GM23338 (cell line): ENCODE data around the gene SLC16A11. TPM values are rescaled to one million over a fixed set of nuclear protein-coding genes. Genes with fewer than 3 reads are reported as not detected.

Source experiments
- ATAC-seq: fragments of 200-7000 bp; cut with Tn5 transposase; 3 replicates; pipeline ENCODE4 v1.9.1; 2020
- DNase-seq: peaks from one replicate; pipeline ENCODE4 v3.0.0-alpha.2; 2015; ENCODE audit warnings: low spot score
- H2AFZ ChIP-seq: fragments of 200-600 bp; sonication (generic); 2 replicates; pipeline ENCODE4 v1.8.0; 2016; ENCODE audit warnings: antibody characterized with exemption, mild to moderate bottlenecking, moderate library complexity
- H3F3A ChIP-seq: fragments of 200-600 bp; sonication (generic); replicated peaks from 2 replicates; pipeline ENCODE4 v1.8.0; 2017; ENCODE audit warnings: antibody characterized with exemption, mixed run types, low read depth
- H3K27ac ChIP-seq: fragments of 200-600 bp; sonication (generic); 2 replicates; pipeline ENCODE4 v1.6.1; 2016; ENCODE audit warnings: low read depth
- H3K27me3 ChIP-seq: fragments of 200-600 bp; sonication (generic); 2 replicates; pipeline ENCODE4 v1.8.0; 2016; ENCODE audit warnings: mild to moderate bottlenecking, mixed run types, moderate library complexity; ENCODE audit not compliant: insufficient read depth
- H3K36me3 ChIP-seq: fragments of 200-600 bp; sonication (generic); 2 replicates; pipeline ENCODE4 v1.8.0; 2016; ENCODE audit warnings: mild to moderate bottlenecking; ENCODE audit not compliant: insufficient read depth
- H3K4me1 ChIP-seq: fragments of 200-600 bp; sonication (generic); 2 replicates; pipeline ENCODE4 v1.8.0; 2016; ENCODE audit warnings: mild to moderate bottlenecking, moderate library complexity; ENCODE audit not compliant: insufficient read depth
- H3K4me2 ChIP-seq: fragments of 200-600 bp; sonication (generic); 2 replicates; pipeline ENCODE4 v1.7.1; 2017; ENCODE audit warnings: mixed run types
- H3K4me3 ChIP-seq: fragments of 200-600 bp; sonication (generic); 2 replicates; pipeline ENCODE4 v1.6.1; 2016; ENCODE audit warnings: mixed run types
- H3K79me2 ChIP-seq: fragments of 200-600 bp; sonication (generic); replicated peaks from 2 replicates; pipeline ENCODE4 v1.8.0; 2017; ENCODE audit warnings: mild to moderate bottlenecking; ENCODE audit not compliant: insufficient read depth
- H3K9me2 ChIP-seq: fragments of 200-600 bp; sonication (generic); 2 replicates; pipeline ENCODE4 v1.8.0; 2017; ENCODE audit not compliant: insufficient read depth
- H4K20me1 ChIP-seq: fragments of 200-600 bp; sonication (generic); replicated peaks from 2 replicates; pipeline ENCODE4 v1.8.0; 2017; ENCODE audit warnings: mild to moderate bottlenecking; ENCODE audit not compliant: insufficient read depth
- H3K27ac Mint-ChIP-seq: 2 replicates; pipeline ENCODE4 v1.8.0; 2020; ENCODE audit warnings: inconsistent platforms, mild to moderate bottlenecking, moderate library complexity, mixed read lengths
- H3K27me3 Mint-ChIP-seq: 3 replicates; pipeline ENCODE4 v1.8.0; 2022; ENCODE audit warnings: low read depth, mild to moderate bottlenecking, moderate library complexity, mixed read lengths, inconsistent platforms; ENCODE audit not compliant: insufficient read depth, poor library complexity
- H3K36me3 Mint-ChIP-seq: 3 replicates; pipeline ENCODE4 v1.8.0; 2021; ENCODE audit warnings: low read depth, mild to moderate bottlenecking, inconsistent platforms, moderate library complexity, mixed read lengths
- H3K4me1 Mint-ChIP-seq: 3 replicates; pipeline ENCODE4 v1.8.0; 2020; ENCODE audit warnings: mild to moderate bottlenecking, inconsistent platforms, mixed read lengths
- H3K4me3 Mint-ChIP-seq: 3 replicates; pipeline ENCODE4 v1.8.0; 2021; ENCODE audit warnings: moderate library complexity, mild to moderate bottlenecking, inconsistent platforms, mixed read lengths
- H3K9me3 Mint-ChIP-seq: 3 replicates; pipeline ENCODE4 v1.8.0; 2020; ENCODE audit warnings: moderate library complexity, mild to moderate bottlenecking, inconsistent platforms, mixed read lengths
- CREB1 ChIP-seq: fragments of 250-450 bp; sonication (Bioruptor Pico); IDR thresholded peaks from 2 replicates; pipeline ENCODE4 v1.5.0; 2020; ENCODE audit warnings: low read depth, mild to moderate bottlenecking, moderate library complexity
- CTCF ChIP-seq, 2 experiments: fragments of 200-600 bp in 1 of 2; sonication (generic) in 1 of 2; conservative IDR thresholded peaks; 2 replicates each; pipeline versions ENCODE4 v1.5.1 to v1.6.1; 2016 to 2017; ENCODE audit warnings: antibody characterized with exemption in 2 of 2, low read depth in 2 of 2, mild to moderate bottlenecking in 2 of 2, moderate library complexity in 1 of 2
- EZH2 ChIP-seq: fragments of 200-600 bp; sonication (generic); IDR thresholded peaks from one replicate; pipeline ENCODE4 v1.8.0; 2017; ENCODE audit warnings: antibody characterized with exemption, mild to moderate bottlenecking, low read depth; ENCODE audit not compliant: unreplicated experiment
- EZH2phosphoT487 ChIP-seq: fragments of 200-600 bp; sonication (generic); IDR thresholded peaks from one replicate; pipeline ENCODE4 v1.8.1; 2018; ENCODE audit warnings: antibody characterized with exemption; ENCODE audit not compliant: unreplicated experiment
- JUNB ChIP-seq: IDR thresholded peaks from one replicate; pipeline ENCODE4 v1.6.1; 2016; ENCODE audit warnings: antibody characterized with exemption; ENCODE audit not compliant: unreplicated experiment
- NANOG ChIP-seq: IDR thresholded peaks from 2 replicates; pipeline ENCODE4 v1.6.1; 2016; ENCODE audit warnings: antibody characterized with exemption, borderline replicate concordance
- POLR2AphosphoS5 ChIP-seq: IDR thresholded peaks from 2 replicates; pipeline ENCODE4 v1.6.1; 2016; ENCODE audit warnings: antibody characterized with exemption, low read depth
- ZNF114 ChIP-seq: fragments of 250-450 bp; sonication (Bioruptor Pico); IDR thresholded peaks from 2 replicates; pipeline ENCODE4 v1.5.0; 2020; ENCODE audit warnings: mild to moderate bottlenecking, moderate library complexity
- ZNF331 ChIP-seq: fragments of 250-450 bp; sonication (Bioruptor Pico); IDR thresholded peaks from 2 replicates; pipeline ENCODE4 v1.5.0; 2020; ENCODE audit warnings: low read depth, mild to moderate bottlenecking, moderate library complexity
- polyA plus RNA-seq: library from polyadenylated mRNA; unstranded; fragments of >200 nt; fragmentation: Nextera tagmentation; extraction: Ambion mirVana; gene quantifications from 2 replicates; pipeline ENCODE4 v1.2.1, GENCODE V29; 2016
- total RNA-seq: library from RNA; depleted of rRNA; stranded (reverse); fragments of >200 nt; shearing (Covaris generic); gene quantifications from 2 replicates; pipeline ENCODE4 v1.2.3, GENCODE V29; 2014
- TF ChIP-seq, protein P1 (sequence below): IDR thresholded peaks from 2 replicates; pipeline ENCODE4 v1.6.1; 2016; ENCODE audit warnings: antibody characterized with exemption
- TF ChIP-seq, protein P2 (sequence below): IDR thresholded peaks from one replicate; pipeline ENCODE4 v1.6.1; 2018; ENCODE audit warnings: antibody characterized with exemption; ENCODE audit not compliant: unreplicated experiment

SLC16A11 gene
- total and polyA plus RNA-seq, 2 experiments from 2014 or later = 0.42 to 0.68 TPM

GRCh38 chr17:6995500-6996255 is 48.2 kb downstream of the SLC16A11 start, which contains the start of gene ALOX12 (continued):
- TF ChIP-seq, protein P1, sequence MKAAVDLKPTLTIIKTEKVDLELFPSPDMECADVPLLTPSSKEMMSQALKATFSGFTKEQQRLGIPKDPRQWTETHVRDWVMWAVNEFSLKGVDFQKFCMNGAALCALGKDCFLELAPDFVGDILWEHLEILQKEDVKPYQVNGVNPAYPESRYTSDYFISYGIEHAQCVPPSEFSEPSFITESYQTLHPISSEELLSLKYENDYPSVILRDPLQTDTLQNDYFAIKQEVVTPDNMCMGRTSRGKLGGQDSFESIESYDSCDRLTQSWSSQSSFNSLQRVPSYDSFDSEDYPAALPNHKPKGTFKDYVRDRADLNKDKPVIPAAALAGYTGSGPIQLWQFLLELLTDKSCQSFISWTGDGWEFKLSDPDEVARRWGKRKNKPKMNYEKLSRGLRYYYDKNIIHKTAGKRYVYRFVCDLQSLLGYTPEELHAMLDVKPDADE = no peak
- no peak for TF ChIP-seq EZH2
- no peak for TF ChIP-seq NANOG
- no peak for TF ChIP-seq EZH2phosphoT487
- no peak for TF ChIP-seq JUNB
- no peak for TF ChIP-seq CREB1 (CRISPR knock-in tag)
- no peak for TF ChIP-seq CTCF (conservative IDR thresholded peaks at IDR 0.05; ENCODE audit: low read depth in 2 of 2)
- TF ChIP-seq ZNF114 (CRISPR knock-in tag) = no peak

DNA sequence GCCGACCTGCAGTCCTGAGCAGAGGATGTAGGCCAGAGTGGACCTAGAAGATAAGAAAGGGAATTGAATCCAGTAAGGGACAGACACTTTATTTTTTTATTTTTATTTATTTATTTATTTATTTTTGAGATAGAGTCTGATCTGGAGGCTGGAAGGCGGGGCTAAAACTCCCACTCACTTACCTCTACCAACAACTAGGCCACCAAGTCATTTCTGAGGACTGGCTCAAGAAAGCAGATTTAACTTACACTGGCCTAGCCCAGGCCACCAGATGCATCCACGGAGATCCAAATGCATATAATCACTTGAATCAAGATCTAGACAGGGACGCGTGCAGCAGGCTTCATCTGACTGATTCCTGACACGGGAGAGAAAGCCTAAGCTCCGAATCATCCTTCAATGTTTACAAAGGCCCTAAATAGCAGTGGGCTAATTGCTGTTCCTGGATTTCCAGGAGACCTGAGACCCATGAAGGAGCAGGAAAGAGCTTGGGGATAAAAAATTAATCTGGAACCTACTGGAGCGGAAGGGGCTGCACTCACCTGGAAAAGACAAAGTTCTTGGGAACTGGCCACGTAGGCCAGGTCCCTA is 49.1 kb downstream of the SLC16A11 start:
- no peaks in the 10 kb centered on the region for H3F3A ChIP-seq
- no peaks in the 10 kb centered on the region for H3K9me2 ChIP-seq
- DNase-seq (no peak), ATAC-seq (no peak)
- H2AFZ ChIP-seq = no peak overlapping the region
- H4K20me1 ChIP-seq = no peaks in the 10 kb centered on the region; the same call in 1 of the 2 replicates
- H3K9me3 Mint-ChIP-seq = no peaks in the 10 kb centered on the region
- H3K4me1 Mint-ChIP-seq = peaks cover 4% of the 10 kb centered on the region
- peaks cover 69% of the 10 kb centered on the region for H3K27me3 ChIP-seq
- peak overlapping the region; percentile 96 for H3K4me2 ChIP-seq
- H3K27ac ChIP-seq = no peak overlapping the region
- no peaks in the 10 kb centered on the region for H3K36me3 ChIP-seq
- H3K4me3 Mint-ChIP-seq = peak overlapping the region; percentile 84
- H3K27me3 Mint-ChIP-seq = peaks cover 32% of the 10 kb centered on the region
- H3K79me2 ChIP-seq = no peaks in the 10 kb centered on the region
- H3K27ac Mint-ChIP-seq = no peak overlapping the region
- H3K36me3 Mint-ChIP-seq = peaks cover 10% of the 10 kb centered on the region
- no peaks in the 10 kb centered on the region; the same call in 1 of the 2 replicates for H3K4me1 ChIP-seq
- peak overlapping the region; percentile 78 for H3K4me3 ChIP-seq
- TF ChIP-seq NANOG (no peak), ZNF331 (CRISPR knock-in tag) (no peak), CTCF (conservative IDR thresholded peaks at IDR 0.05; ENCODE audit: low read depth in 2 of 2) (no peak), EZH2phosphoT487 (no peak), ZNF114 (CRISPR knock-in tag) (no peak), POLR2AphosphoS5 (no peak), CREB1 (CRISPR knock-in tag) (no peak), JUNB (no peak), EZH2 (no peak)
- TF ChIP-seq, protein P2, sequence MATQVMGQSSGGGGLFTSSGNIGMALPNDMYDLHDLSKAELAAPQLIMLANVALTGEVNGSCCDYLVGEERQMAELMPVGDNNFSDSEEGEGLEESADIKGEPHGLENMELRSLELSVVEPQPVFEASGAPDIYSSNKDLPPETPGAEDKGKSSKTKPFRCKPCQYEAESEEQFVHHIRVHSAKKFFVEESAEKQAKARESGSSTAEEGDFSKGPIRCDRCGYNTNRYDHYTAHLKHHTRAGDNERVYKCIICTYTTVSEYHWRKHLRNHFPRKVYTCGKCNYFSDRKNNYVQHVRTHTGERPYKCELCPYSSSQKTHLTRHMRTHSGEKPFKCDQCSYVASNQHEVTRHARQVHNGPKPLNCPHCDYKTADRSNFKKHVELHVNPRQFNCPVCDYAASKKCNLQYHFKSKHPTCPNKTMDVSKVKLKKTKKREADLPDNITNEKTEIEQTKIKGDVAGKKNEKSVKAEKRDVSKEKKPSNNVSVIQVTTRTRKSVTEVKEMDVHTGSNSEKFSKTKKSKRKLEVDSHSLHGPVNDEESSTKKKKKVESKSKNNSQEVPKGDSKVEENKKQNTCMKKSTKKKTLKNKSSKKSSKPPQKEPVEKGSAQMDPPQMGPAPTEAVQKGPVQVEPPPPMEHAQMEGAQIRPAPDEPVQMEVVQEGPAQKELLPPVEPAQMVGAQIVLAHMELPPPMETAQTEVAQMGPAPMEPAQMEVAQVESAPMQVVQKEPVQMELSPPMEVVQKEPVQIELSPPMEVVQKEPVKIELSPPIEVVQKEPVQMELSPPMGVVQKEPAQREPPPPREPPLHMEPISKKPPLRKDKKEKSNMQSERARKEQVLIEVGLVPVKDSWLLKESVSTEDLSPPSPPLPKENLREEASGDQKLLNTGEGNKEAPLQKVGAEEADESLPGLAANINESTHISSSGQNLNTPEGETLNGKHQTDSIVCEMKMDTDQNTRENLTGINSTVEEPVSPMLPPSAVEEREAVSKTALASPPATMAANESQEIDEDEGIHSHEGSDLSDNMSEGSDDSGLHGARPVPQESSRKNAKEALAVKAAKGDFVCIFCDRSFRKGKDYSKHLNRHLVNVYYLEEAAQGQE = no peak
- TF ChIP-seq, protein P1 = no peak
